Esophagus muscularis mucosa (tissue), 4 donors: ENCODE results near the gene NAA11. TPM values are rescaled to one million over a fixed set of nuclear protein-coding genes. Genes with fewer than 3 reads are reported as not detected.

ENCODE experiments used
- DNase-seq: peaks from one replicate; pipeline ENCODE4 v3.0.0-alpha.2; 2017; ENCODE audit errors: extremely low spot score
- H3K27ac ChIP-seq, 4 donors: fragments of 200-600 bp; sonication (generic); replicated peaks in 1 of 4; 1 replicate in 3 of 4; 2 replicates in 1 of 4; pipeline ENCODE4 v1.5.1; 2016 to 2019; ENCODE audit warnings: mild to moderate bottlenecking in 1 of 4
- H3K27me3 ChIP-seq, 4 donors: fragments of 200-600 bp; sonication (generic); one replicate each; pipeline versions ENCODE4 v1.5.1 to v1.6.0; 2016 to 2019
- H3K36me3 ChIP-seq, 4 donors: fragments of 200-600 bp; sonication (generic); one replicate each; pipeline ENCODE4 v1.5.1; 2016 to 2019
- H3K4me1 ChIP-seq, 4 donors: fragments of 200-600 bp; sonication (generic); one replicate each; pipeline ENCODE4 v1.5.1; 2016 to 2019
- H3K4me3 ChIP-seq, 4 donors: fragments of 200-600 bp; sonication (generic); 1 replicate in 2 of 4; 2 replicates in 2 of 4; pipeline ENCODE4 v1.5.1; 2016 to 2019; ENCODE audit warnings: mild to moderate bottlenecking in 4 of 4, moderate library complexity in 1 of 4
- H3K9me3 ChIP-seq, 4 donors: fragments of 200-600 bp; sonication (generic); 1 replicate in 3 of 4; 2 replicates in 1 of 4; pipeline ENCODE4 v1.5.1; 2016 to 2019
- CTCF ChIP-seq, 3 experiments: fragments of 200-600 bp in 2 of 3; fragments of 450-650 bp in 1 of 3; sonication (generic) in 2 of 3; IDR thresholded peaks; one replicate each; pipeline ENCODE4 v1.5.1; 2017 to 2019; ENCODE audit warnings: antibody characterized with exemption in 3 of 3, mild to moderate bottlenecking in 2 of 3, moderate library complexity in 1 of 3
- EP300 ChIP-seq: sonication (generic); formaldehyde crosslinking; IDR thresholded peaks from one replicate; pipeline ENCODE4 v1.6.1; 2017; ENCODE audit warnings: antibody characterized with exemption
- POLR2A ChIP-seq: fragments of 450-650 bp; IDR thresholded peaks from one replicate; pipeline ENCODE4 v1.6.1; 2017; ENCODE audit warnings: antibody characterized with exemption, moderate library complexity, mild to moderate bottlenecking, low read depth
- POLR2AphosphoS5 ChIP-seq, 2 donors: sonication (generic); formaldehyde crosslinking; IDR thresholded peaks; one replicate each; pipeline ENCODE4 v1.6.1; 2017; ENCODE audit warnings: antibody characterized with exemption in 2 of 2
- WGBS: methylation state at CpG from one replicate; pipeline ENCODE4 v1.1.5; 2018; 5-methylcytosine and 5-hydroxymethylcytosine counted together
- intact Hi-C: fragments of 100-400 bp; cut with DNase I; formaldehyde crosslinking; loops from one replicate; pipeline ENCODE4 v1.15.1; 2023
- total RNA-seq, 4 donors: library from RNA; depleted of rRNA; stranded (reverse); fragments of >200 nt; gene quantifications; one replicate each; pipeline versions ENCODE4 v1.1.0 to v1.2.1, GENCODE V29; 2016

The NAA11 gene
- total RNA-seq, 4 donors from 2014 or later: not detected

GRCh38 chr4:79362626-79363025 lies 36.8 kb upstream of the NAA11 start:
- Histone ChIP-seq H3K36me3 (no peaks in the 10 kb centered on the region), H3K4me1 (peaks cover 0 to 37% (median 26%) of the 10 kb centered on the region in 4 donors), H3K27ac (no peak overlapping the region), H3K27me3 (no peaks in the 10 kb centered on the region), H3K9me3 (no peaks in the 10 kb centered on the region), H3K4me3 (no peak overlapping the region)
- no peak for TF ChIP-seq EP300
- DNase-seq: no peak
- intact Hi-C loops: no loop called here
- WGBS: 77% methylated on average over 4 of the region's 4 CpGs

GRCh38 chr4:79360006-79360405 lies 34.1 kb upstream of the NAA11 start:
- Histone ChIP-seq H3K27me3 (no peaks in the 10 kb centered on the region), H3K4me3 (no peak overlapping the region), H3K9me3 (no peaks in the 10 kb centered on the region), H3K4me1 (peaks cover 0 to 20% (median 17%) of the 10 kb centered on the region in 4 donors), H3K36me3 (no peaks in the 10 kb centered on the region), H3K27ac (peak overlapping the region in 3 of 4 donors; percentile 23 to 51 (median 40))
- intact Hi-C loops: no loop called here
- TF ChIP-seq CTCF (IDR thresholded peaks at IDR 0.05) (no peak), EP300 (no peak), POLR2A (no peak)
- no peak for DNase-seq

- Histone ChIP-seq H3K4me3 (no peak overlapping the region), H3K27me3 (no peaks in the 10 kb centered on the region), H3K36me3 (no peaks in the 10 kb centered on the region), H3K4me1 (peaks cover 0 to 20% (median 17%) of the 10 kb centered on the region in 4 donors), H3K27ac (no peak overlapping the region), H3K9me3 (no peaks in the 10 kb centered on the region)
- 84% methylated on average over 1 of the region's 1 CpG for WGBS
- intact Hi-C loops: no loop called here
- no peak for TF ChIP-seq POLR2AphosphoS5 (IDR thresholded peaks at IDR 0.05)
- no peak for TF ChIP-seq EP300
- no peak for TF ChIP-seq CTCF (IDR thresholded peaks at IDR 0.05)
- no peak for TF ChIP-seq POLR2A
- no peak for DNase-seq
These were observed 32.6 kb upstream of the NAA11 start for GRCh38 chr4:79358438-79358837.

GRCh38 chr4:79357365-79357764 lies 31.5 kb upstream of the NAA11 start:
- WGBS: 75% methylated on average over 8 of the region's 8 CpGs
- no peaks in the 10 kb centered on the region for H3K27me3 ChIP-seq
- no peak for TF ChIP-seq CTCF (IDR thresholded peaks at IDR 0.05)
- TF ChIP-seq POLR2AphosphoS5 (IDR thresholded peaks at IDR 0.05): no peak
- TF ChIP-seq POLR2A: no peak
- TF ChIP-seq EP300: no peak
- no peak overlapping the region for H3K27ac ChIP-seq
- no peak overlapping the region for H3K4me3 ChIP-seq
- no peaks in the 10 kb centered on the region for H3K9me3 ChIP-seq
- no peaks in the 10 kb centered on the region for H3K36me3 ChIP-seq
- intact Hi-C loops: no loop called here
- no peak for DNase-seq
- H3K4me1 ChIP-seq: peaks cover 0 to 20% (median 17%) of the 10 kb centered on the region in 4 donors

- Histone ChIP-seq H3K27ac (no peak overlapping the region), H3K9me3 (no peaks in the 10 kb centered on the region), H3K27me3 (no peaks in the 10 kb centered on the region), H3K4me3 (no peak overlapping the region), H3K36me3 (no peaks in the 10 kb centered on the region), H3K4me1 (no peaks in the 10 kb centered on the region)
- TF ChIP-seq EP300: no peak
- no peak for TF ChIP-seq POLR2A
- no peak for TF ChIP-seq POLR2AphosphoS5 (IDR thresholded peaks at IDR 0.05)
- TF ChIP-seq CTCF (IDR thresholded peaks at IDR 0.05): no peak
- DNase-seq: no peak
- WGBS: 88% methylated on average over 1 of the region's 1 CpG
- intact Hi-C loops: no loop called here
These were observed 27.2 kb upstream of the NAA11 start for GRCh38 chr4:79353075-79353474.
